GM23338 (cell line): Measurements from ENCODE around the gene LRBA. TPM values are rescaled to one million over a fixed set of nuclear protein-coding genes. Genes with fewer than 3 reads are reported as not detected.
"Not testable (repeated sequence)": the region's sequence is repeated elsewhere in the genome, so short reads cannot be mapped to it uniquely, and the experiment has no call there.

Experiments
- ATAC-seq: fragments of 200-7000 bp; cut with Tn5 transposase; 3 replicates; pipeline ENCODE4 v1.9.1; 2020
- DNase-seq: peaks from one replicate; pipeline ENCODE4 v3.0.0-alpha.2; 2015; ENCODE audit warnings: low spot score
- H2AFZ ChIP-seq: fragments of 200-600 bp; sonication (generic); 2 replicates; pipeline ENCODE4 v1.8.0; 2016; ENCODE audit warnings: antibody characterized with exemption, mild to moderate bottlenecking, moderate library complexity
- H3F3A ChIP-seq: fragments of 200-600 bp; sonication (generic); replicated peaks from 2 replicates; pipeline ENCODE4 v1.8.0; 2017; ENCODE audit warnings: antibody characterized with exemption, mixed run types, low read depth
- H3K27ac ChIP-seq: fragments of 200-600 bp; sonication (generic); 2 replicates; pipeline ENCODE4 v1.6.1; 2016; ENCODE audit warnings: low read depth
- H3K27me3 ChIP-seq: fragments of 200-600 bp; sonication (generic); 2 replicates; pipeline ENCODE4 v1.8.0; 2016; ENCODE audit warnings: mild to moderate bottlenecking, mixed run types, moderate library complexity; ENCODE audit not compliant: insufficient read depth
- H3K36me3 ChIP-seq: fragments of 200-600 bp; sonication (generic); 2 replicates; pipeline ENCODE4 v1.8.0; 2016; ENCODE audit warnings: mild to moderate bottlenecking; ENCODE audit not compliant: insufficient read depth
- H3K4me1 ChIP-seq: fragments of 200-600 bp; sonication (generic); 2 replicates; pipeline ENCODE4 v1.8.0; 2016; ENCODE audit warnings: mild to moderate bottlenecking, moderate library complexity; ENCODE audit not compliant: insufficient read depth
- H3K4me2 ChIP-seq: fragments of 200-600 bp; sonication (generic); 2 replicates; pipeline ENCODE4 v1.7.1; 2017; ENCODE audit warnings: mixed run types
- H3K4me3 ChIP-seq: fragments of 200-600 bp; sonication (generic); 2 replicates; pipeline ENCODE4 v1.6.1; 2016; ENCODE audit warnings: mixed run types
- H3K79me2 ChIP-seq: fragments of 200-600 bp; sonication (generic); replicated peaks from 2 replicates; pipeline ENCODE4 v1.8.0; 2017; ENCODE audit warnings: mild to moderate bottlenecking; ENCODE audit not compliant: insufficient read depth
- H3K9me2 ChIP-seq: fragments of 200-600 bp; sonication (generic); 2 replicates; pipeline ENCODE4 v1.8.0; 2017; ENCODE audit not compliant: insufficient read depth
- H4K20me1 ChIP-seq: fragments of 200-600 bp; sonication (generic); replicated peaks from 2 replicates; pipeline ENCODE4 v1.8.0; 2017; ENCODE audit warnings: mild to moderate bottlenecking; ENCODE audit not compliant: insufficient read depth
- H3K27ac Mint-ChIP-seq: 2 replicates; pipeline ENCODE4 v1.8.0; 2020; ENCODE audit warnings: inconsistent platforms, mild to moderate bottlenecking, moderate library complexity, mixed read lengths
- H3K27me3 Mint-ChIP-seq: 3 replicates; pipeline ENCODE4 v1.8.0; 2022; ENCODE audit warnings: low read depth, mild to moderate bottlenecking, moderate library complexity, mixed read lengths, inconsistent platforms; ENCODE audit not compliant: insufficient read depth, poor library complexity
- H3K36me3 Mint-ChIP-seq: 3 replicates; pipeline ENCODE4 v1.8.0; 2021; ENCODE audit warnings: low read depth, mild to moderate bottlenecking, inconsistent platforms, moderate library complexity, mixed read lengths
- H3K4me1 Mint-ChIP-seq: 3 replicates; pipeline ENCODE4 v1.8.0; 2020; ENCODE audit warnings: mild to moderate bottlenecking, inconsistent platforms, mixed read lengths
- H3K4me3 Mint-ChIP-seq: 3 replicates; pipeline ENCODE4 v1.8.0; 2021; ENCODE audit warnings: moderate library complexity, mild to moderate bottlenecking, inconsistent platforms, mixed read lengths
- H3K9me3 Mint-ChIP-seq: 3 replicates; pipeline ENCODE4 v1.8.0; 2020; ENCODE audit warnings: moderate library complexity, mild to moderate bottlenecking, inconsistent platforms, mixed read lengths
- CREB1 ChIP-seq: fragments of 250-450 bp; sonication (Bioruptor Pico); IDR thresholded peaks from 2 replicates; pipeline ENCODE4 v1.5.0; 2020; ENCODE audit warnings: low read depth, mild to moderate bottlenecking, moderate library complexity
- CTCF ChIP-seq, 2 experiments: fragments of 200-600 bp in 1 of 2; sonication (generic) in 1 of 2; conservative IDR thresholded peaks; 2 replicates each; pipeline versions ENCODE4 v1.5.1 to v1.6.1; 2016 to 2017; ENCODE audit warnings: antibody characterized with exemption in 2 of 2, low read depth in 2 of 2, mild to moderate bottlenecking in 2 of 2, moderate library complexity in 1 of 2
- EZH2 ChIP-seq: fragments of 200-600 bp; sonication (generic); IDR thresholded peaks from one replicate; pipeline ENCODE4 v1.8.0; 2017; ENCODE audit warnings: antibody characterized with exemption, mild to moderate bottlenecking, low read depth; ENCODE audit not compliant: unreplicated experiment
- EZH2phosphoT487 ChIP-seq: fragments of 200-600 bp; sonication (generic); IDR thresholded peaks from one replicate; pipeline ENCODE4 v1.8.1; 2018; ENCODE audit warnings: antibody characterized with exemption; ENCODE audit not compliant: unreplicated experiment
- REST ChIP-seq: IDR thresholded peaks from one replicate; pipeline ENCODE4 v1.6.1; 2018; ENCODE audit warnings: antibody characterized with exemption; ENCODE audit not compliant: unreplicated experiment
- STAT1 ChIP-seq: IDR thresholded peaks from one replicate; pipeline ENCODE4 v1.6.1; 2016; ENCODE audit warnings: antibody characterized with exemption; ENCODE audit not compliant: unreplicated experiment
- ZNF114 ChIP-seq: fragments of 250-450 bp; sonication (Bioruptor Pico); IDR thresholded peaks from 2 replicates; pipeline ENCODE4 v1.5.0; 2020; ENCODE audit warnings: mild to moderate bottlenecking, moderate library complexity
- polyA plus RNA-seq: library from polyadenylated mRNA; unstranded; fragments of >200 nt; fragmentation: Nextera tagmentation; extraction: Ambion mirVana; gene quantifications from 2 replicates; pipeline ENCODE4 v1.2.1, GENCODE V29; 2016
- total RNA-seq: library from RNA; depleted of rRNA; stranded (reverse); fragments of >200 nt; shearing (Covaris generic); gene quantifications from 2 replicates; pipeline ENCODE4 v1.2.3, GENCODE V29; 2014

LRBA gene
- total and polyA plus RNA-seq, 2 experiments from 2014 or later = 23.3 to 126 TPM

GRCh38 chr4:150562250-150562649, 452.8 kb downstream of the LRBA start:
- DNase-seq (no peak), ATAC-seq (no peak)
- H3K9me2 ChIP-seq = 0 out of 2 replicates have a peak, but pooled peaks cover 4% of the 10 kb centered on the region
- H3K4me1 ChIP-seq = no peaks in the 10 kb centered on the region
- no peaks in the 10 kb centered on the region for H3K79me2 ChIP-seq
- Mint-ChIP-seq H3K9me3 (peaks cover 7% of the 10 kb centered on the region; the same call in 1 of the 3 replicates), H3K4me3 (no peak overlapping the region), H3K4me1 (no peaks in the 10 kb centered on the region), H3K36me3 (peaks cover 10% of the 10 kb centered on the region), H3K27me3 (no peaks in the 10 kb centered on the region), H3K27ac (no peak overlapping the region)
- no peaks in the 10 kb centered on the region for H3F3A ChIP-seq
- no peak overlapping the region for H3K27ac ChIP-seq
- TF ChIP-seq CREB1 (no peak), STAT1 (no peak), CTCF (conservative IDR thresholded peaks at IDR 0.05; ENCODE audit: low read depth in 2 of 2) (no peak), EZH2phosphoT487 (no peak)
- H4K20me1 ChIP-seq = no peaks in the 10 kb centered on the region
- H3K4me2 ChIP-seq = no peak overlapping the region
- H3K4me3 ChIP-seq = no peak overlapping the region
- no peaks in the 10 kb centered on the region for H3K27me3 ChIP-seq
- H3K36me3 ChIP-seq = no peaks in the 10 kb centered on the region; the same call in 1 of the 2 replicates
- H2AFZ ChIP-seq = no peak overlapping the region

- Mint-ChIP-seq H3K4me3 (no peak overlapping the region), H3K27ac (peak overlapping the region; percentile 16; the same call in 1 of the 2 replicates), H3K27me3 (no peaks in the 10 kb centered on the region), H3K36me3 (peaks cover 10% of the 10 kb centered on the region), H3K4me1 (no peaks in the 10 kb centered on the region), H3K9me3 (peaks cover 7% of the 10 kb centered on the region; the same call in 1 of the 3 replicates)
- Histone ChIP-seq H4K20me1 (no peaks in the 10 kb centered on the region), H3K27ac (no peak overlapping the region), H3K4me3 (no peak overlapping the region), H3K9me2 (0 out of 2 replicates have a peak, but pooled peaks cover 4% of the 10 kb centered on the region), H3K4me1 (no peaks in the 10 kb centered on the region), H3K79me2 (no peaks in the 10 kb centered on the region), H3K36me3 (no peaks in the 10 kb centered on the region; the same call in 1 of the 2 replicates), H3K27me3 (no peaks in the 10 kb centered on the region), H3F3A (no peaks in the 10 kb centered on the region), H2AFZ (no peak overlapping the region), H3K4me2 (no peak overlapping the region)
- ATAC-seq = no peak
- TF ChIP-seq CREB1 (no peak), EZH2 (no peak), ZNF114 (CRISPR knock-in tag) (no peak), REST (no peak)
- no peak for DNase-seq
These were observed 453.8 kb downstream of the LRBA start for GRCh38 chr4:150561143-150561737.

GRCh38 chr4:150557811-150558210, 457.3 kb downstream of the LRBA start:
- H3K27ac ChIP-seq, H3K4me3 Mint-ChIP-seq, H3K4me3 ChIP-seq, H3K27me3 Mint-ChIP-seq, DNase-seq, H3K4me2 ChIP-seq, H3K9me3 Mint-ChIP-seq, H2AFZ ChIP-seq, H3K9me2 ChIP-seq, H3K27ac Mint-ChIP-seq, H3K27me3 ChIP-seq, H4K20me1 ChIP-seq, H3K79me2 ChIP-seq, H3F3A ChIP-seq, H3K36me3 ChIP-seq, ATAC-seq, H3K36me3 Mint-ChIP-seq, H3K4me1 ChIP-seq, H3K4me1 Mint-ChIP-seq: not testable (repeated sequence)
